ENCODE data around the gene ALG2.

ALG2 gene

DNA sequence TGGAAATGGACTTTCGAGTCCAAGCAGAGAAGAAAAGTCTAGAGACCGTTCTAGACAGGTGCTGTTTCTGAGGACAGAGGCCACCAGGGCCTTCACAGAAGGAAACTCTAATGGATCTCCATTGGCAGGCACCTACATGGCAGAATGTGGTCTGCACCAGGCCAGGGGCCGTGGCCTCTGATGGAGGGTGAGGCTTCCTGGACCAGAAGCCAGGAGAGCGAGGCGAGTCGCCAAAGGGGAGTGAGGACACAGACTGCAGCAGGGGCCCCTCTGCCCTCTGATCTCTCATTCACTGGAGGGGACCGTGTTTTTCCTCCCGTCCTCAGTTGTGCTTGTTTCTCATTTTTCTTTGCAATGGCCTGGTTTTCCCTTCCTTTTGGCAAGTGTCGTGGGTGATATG, 41.1 kb downstream of the ALG2 start:
- CTCF ChIA-PET: no interaction called here
- no peak overlapping the region for H3K27ac ChIP-seq
- POLR2A ChIA-PET (ENCODE audit: low non-redundant PET): no interaction called here
- DNase-seq (ENCODE audit: low spot score): no peak
- TF ChIP-seq, protein P1, sequence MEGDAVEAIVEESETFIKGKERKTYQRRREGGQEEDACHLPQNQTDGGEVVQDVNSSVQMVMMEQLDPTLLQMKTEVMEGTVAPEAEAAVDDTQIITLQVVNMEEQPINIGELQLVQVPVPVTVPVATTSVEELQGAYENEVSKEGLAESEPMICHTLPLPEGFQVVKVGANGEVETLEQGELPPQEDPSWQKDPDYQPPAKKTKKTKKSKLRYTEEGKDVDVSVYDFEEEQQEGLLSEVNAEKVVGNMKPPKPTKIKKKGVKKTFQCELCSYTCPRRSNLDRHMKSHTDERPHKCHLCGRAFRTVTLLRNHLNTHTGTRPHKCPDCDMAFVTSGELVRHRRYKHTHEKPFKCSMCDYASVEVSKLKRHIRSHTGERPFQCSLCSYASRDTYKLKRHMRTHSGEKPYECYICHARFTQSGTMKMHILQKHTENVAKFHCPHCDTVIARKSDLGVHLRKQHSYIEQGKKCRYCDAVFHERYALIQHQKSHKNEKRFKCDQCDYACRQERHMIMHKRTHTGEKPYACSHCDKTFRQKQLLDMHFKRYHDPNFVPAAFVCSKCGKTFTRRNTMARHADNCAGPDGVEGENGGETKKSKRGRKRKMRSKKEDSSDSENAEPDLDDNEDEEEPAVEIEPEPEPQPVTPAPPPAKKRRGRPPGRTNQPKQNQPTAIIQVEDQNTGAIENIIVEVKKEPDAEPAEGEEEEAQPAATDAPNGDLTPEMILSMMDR (conservative IDR thresholded peaks at IDR 0.05; ENCODE audit: low read depth): no peak

DNA sequence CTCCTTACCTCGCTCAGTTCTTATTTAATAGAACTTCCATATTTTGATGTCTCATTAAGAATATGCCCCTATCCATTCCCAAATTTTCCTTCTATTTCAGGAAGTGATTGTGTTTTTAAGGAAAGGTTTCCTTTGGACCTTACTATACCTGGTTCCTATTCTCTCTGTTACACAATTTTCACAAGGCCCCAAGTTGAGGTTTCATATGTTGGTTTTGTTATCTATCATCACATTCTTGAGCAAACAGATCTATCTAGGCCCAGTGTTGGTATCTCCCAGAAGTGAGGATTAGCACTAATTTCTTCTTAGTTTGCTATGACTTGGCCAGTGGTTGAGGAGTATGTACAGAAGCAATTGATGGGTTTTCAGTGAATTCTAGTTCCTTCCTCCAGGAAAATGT, 41.5 kb downstream of the ALG2 start:
- no peak overlapping the region for H3K27ac ChIP-seq
- ChIA-PET POLR2A (ENCODE audit: low non-redundant PET) (no interaction called here), CTCF (interaction anchor here (0.6 kb wide), 2 partner anchors 294 to 1041 kb away, joined by 3 read pairs; no protein-coding TSS in a partner anchor)
- TF ChIP-seq, protein P1 (conservative IDR thresholded peaks at IDR 0.05; ENCODE audit: low read depth): no peak
- DNase-seq (ENCODE audit: low spot score): no peak

DNA sequence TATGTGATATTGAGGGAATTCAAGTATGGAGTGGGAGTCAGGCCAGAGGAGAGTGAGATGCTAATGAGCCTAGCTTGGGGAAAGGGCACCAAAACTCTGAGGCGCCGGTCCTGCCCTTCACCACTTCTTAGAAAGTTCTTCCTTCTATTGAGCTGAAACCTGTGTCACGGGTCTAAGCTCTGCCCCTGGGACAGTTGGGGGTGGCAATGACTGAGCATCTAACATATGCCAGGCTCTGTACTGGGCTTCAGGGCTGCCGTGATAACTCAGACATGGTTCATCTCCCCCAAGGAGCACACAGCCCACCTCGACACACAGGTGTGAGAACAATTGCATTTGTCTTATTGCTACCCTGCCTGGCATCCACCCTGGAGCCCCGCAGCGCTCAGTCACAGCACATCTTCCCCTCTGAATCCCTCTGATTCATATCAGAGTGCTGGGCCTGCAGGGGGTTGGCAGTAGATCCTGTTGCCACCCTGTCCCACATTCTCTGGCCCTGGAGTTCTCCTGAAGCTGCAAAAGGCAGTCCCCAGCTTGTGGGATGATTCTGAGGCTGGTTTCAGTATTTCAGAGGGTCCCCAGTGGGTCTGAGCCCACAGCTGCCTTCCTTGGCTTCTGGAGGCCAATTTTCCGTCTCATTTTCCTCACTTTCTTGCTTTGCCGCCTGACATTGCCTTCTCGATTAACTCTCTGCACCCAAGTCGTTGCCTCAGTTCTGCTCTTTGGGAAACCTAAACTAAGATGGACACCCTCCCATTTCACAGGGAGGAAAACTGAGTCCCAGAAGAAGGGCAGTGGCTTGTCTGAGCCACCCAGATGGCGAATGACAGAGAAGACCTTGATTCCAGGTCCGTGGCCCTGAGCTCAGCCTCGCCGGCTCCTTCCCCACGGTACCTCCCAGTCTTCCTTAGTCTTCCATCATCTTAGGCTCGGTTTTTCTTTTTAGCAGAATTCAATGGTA, 42.5 kb downstream of the ALG2 start:
- no peak overlapping the region for H3K27ac ChIP-seq
- ChIA-PET POLR2A (ENCODE audit: low non-redundant PET) (no interaction called here), CTCF (interaction anchor here (0.6 kb wide), 2 partner anchors 293 to 1042 kb away, joined by 3 read pairs; no protein-coding TSS in a partner anchor)
- TF ChIP-seq, protein P1 (conservative IDR thresholded peaks at IDR 0.05; ENCODE audit: low read depth): no peak
- no peak for DNase-seq (ENCODE audit: low spot score)

DNA sequence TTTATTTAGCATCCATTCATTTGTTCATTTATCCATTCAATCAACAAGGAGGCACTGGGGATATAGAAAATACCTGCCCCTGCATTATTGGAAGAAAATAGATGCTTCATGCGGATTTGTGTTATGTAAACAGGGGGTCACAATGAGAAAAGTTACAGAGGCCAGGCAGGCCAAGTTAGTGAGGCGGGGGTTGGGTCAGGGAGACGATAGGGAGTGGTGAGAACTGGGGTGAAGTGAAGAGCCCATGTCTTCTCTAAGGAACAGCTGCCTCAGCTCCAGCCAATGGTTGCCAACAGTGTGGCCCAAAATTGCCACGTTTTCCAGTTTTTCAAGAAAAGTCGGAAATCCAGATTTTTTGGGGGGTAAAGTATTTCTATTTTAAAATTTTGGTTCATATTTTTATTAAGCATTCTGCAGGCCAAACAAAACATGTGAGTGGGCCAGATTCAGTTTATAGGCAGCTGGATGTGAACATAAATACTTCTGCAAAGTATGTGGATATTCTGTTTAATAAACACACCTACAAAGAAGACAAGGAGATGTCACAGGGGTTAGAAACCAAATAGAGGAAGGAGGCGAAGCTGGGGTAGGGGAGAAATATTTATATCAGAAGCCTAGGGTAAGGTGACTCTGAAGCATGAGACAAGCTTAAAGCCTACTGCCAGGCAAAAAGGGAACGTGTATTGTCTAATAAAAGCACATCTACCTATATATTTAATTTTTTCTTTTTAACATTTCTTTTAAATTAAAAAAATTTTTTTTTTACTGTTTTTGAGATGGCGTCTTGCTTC, 44.0 kb downstream of the ALG2 start:
- TF ChIP-seq, protein P1 (conservative IDR thresholded peaks at IDR 0.05; ENCODE audit: low read depth): no peak
- ChIA-PET CTCF (interaction anchor here (1.0 kb wide), 1 partner anchor 317 kb away, joined by 4 read pairs; no protein-coding TSS in a partner anchor), POLR2A (ENCODE audit: low non-redundant PET) (no interaction called here)
- DNase-seq (ENCODE audit: low spot score): no peak
- no peak overlapping the region for H3K27ac ChIP-seq

DNA sequence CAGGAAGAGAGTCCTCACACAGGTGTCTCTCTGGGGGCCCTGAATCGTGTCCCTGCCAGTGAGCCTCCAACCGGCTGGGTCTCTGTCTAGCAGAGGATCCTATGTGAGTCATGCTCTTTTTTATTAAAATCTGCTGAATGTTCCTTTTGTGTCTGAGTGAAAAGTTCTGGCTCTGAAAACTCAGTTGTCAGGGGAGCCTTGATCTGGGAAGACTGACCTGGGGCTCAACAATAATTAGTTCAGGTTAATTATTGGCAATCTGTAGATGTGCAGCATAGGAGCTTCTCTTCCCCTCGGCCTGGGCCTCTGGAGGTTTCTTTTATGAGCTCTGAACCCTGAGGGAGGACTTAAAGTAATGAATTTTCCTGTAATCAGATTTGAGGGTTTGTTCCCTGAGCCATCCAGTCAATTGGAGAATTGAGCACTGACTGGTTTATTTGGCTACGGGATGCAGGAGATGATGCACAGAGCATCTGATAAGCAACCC, 45.2 kb downstream of the ALG2 start:
- DNase-seq (ENCODE audit: low spot score): no peak
- H3K27ac ChIP-seq: no peak overlapping the region
- TF ChIP-seq, protein P1 (conservative IDR thresholded peaks at IDR 0.05; ENCODE audit: low read depth): no peak
- CTCF ChIA-PET: interaction anchor here (0.6 kb wide), 2 partner anchors 8 to 17 kb away, joined by 3 read pairs; no protein-coding TSS in a partner anchor
- POLR2A ChIA-PET (ENCODE audit: low non-redundant PET): no interaction called here
